Suppressor macrophage treated with lipopolysaccharide for 1 hour (primary cell): Measurements from ENCODE around the gene WDFY3.

Experiments used
- DNase-seq, 3 donors: peaks; one replicate each; pipeline ENCODE4 v3.0.0-alpha.2; 2020 to 2022

WDFY3 gene

DNA sequence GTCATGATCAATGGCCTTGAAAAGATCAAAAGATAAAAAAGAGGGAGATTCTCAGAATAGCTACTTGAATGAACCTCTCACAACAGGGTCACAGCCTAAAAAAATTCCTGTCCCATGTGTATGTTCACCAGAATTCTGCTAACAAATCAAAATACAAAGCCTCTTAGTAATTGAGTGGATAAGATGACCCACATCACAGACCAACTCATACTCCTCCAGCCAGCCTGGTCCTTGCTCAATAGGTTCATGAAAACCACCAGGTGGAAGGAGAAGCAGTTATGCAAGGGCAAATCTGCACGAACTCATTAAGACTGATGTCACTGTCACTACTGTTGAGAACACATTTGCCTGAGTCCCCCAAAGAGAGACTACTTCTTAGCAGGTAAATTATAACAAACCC, 21.5 kb downstream of the WDFY3 start:
- peak; percentile 28 to 44 (median 35) for DNase-seq

DNA sequence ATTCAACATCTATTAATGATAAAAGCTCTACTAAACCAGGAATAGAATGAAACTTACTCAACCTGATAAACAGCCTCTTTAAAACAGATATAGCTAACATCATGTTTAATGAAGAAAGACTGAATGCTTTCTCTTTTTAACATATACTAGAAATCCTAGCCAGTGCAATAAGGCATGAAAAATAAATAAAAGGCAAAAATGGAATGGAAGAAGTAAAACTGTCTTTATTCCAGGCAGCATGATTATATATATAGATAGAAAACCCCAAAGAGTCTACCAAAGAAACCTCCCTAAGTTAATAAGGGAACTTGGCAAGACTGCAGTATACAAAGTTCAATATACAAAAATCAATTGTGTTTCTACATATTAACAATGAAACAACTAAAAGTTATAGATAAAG, 25.5 kb downstream of the WDFY3 start:
- no peak for DNase-seq

DNA sequence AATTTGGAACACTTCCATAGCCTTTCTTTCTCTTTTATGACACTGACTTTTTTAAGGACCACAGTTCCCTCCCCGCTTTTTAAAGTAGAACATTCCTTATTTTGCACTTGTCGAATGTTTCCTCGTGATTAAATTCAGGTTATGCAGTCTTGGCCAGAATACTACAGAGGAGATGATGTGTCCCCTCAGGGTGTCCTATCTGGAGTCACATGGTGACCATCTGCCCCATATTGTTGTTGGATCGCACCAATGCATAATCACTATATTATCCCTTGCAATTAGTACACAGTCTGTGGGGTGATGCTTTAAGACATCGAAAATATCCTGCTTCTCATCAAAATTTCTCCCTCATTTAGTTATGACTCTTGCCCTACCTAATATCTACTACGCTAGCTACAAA, 27.4 kb downstream of the WDFY3 start:
- DNase-seq = no peak

DNA sequence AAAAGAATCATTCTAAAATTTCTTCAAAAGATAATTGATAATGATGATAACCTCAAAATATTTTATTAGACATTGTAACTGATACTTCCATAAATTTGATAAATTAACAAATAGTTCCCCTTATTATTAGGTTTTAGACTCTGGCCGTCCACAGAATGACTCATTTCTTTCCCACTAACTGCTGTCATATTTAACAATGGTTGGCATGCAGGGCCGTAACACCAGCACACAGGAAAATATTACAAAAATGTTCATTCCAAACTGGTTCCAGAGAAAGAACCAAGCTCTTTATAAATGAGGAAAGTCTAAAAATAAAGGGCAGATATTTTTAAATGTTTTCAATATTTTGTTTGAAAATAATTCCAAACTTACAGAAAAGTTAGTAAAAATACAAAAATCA, 28.2 kb downstream of the WDFY3 start:
- DNase-seq = peak; percentile 19 to 57 (median 47)

DNA sequence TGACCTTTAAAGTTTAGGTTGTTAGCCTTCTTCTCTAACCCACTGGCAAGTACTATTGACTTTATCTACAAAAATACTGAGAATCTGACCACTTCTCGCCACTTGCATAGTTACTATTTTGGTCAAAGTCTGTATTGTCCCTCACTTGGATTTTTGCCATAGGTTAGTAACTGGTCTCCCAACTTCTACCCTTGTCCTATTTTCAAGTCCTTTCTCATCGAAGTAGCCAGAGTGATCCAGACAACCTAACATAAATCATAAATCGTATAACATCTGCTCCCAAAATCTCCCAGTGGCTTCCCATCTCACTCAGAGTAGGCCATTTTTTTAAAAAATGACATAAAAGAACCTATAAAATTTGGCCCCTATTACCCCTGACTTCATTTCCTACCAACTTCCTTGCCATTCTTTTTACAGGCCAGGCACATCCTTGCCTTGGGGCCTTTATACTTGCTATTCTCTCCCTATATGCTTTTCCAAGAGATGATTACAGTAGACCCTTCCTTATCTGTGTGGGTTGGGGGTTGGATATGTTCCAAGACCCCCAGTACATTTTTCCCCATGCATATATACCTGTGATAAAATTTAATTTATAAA, 29.0 kb downstream of the WDFY3 start:
- no peak for DNase-seq

DNA sequence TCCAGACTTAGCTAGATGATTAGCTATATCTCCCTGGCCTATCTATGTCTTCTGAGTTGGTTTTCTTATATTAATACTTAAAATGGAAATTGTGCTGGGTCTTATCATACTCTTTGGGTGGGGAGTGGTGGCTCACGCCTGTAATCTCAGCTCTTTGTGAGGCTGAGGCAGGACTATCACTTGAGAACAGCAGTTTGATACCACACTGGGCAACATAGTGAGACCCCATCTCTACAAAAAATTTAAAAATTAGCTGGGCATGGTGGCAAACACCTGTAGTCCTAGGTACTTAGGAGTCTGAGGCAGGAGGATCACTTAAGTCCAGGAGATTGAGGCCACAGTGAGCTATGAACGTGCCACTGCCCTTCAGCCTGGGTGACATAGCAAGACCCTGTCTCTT, 30.4 kb downstream of the WDFY3 start:
- no peak for DNase-seq

DNA sequence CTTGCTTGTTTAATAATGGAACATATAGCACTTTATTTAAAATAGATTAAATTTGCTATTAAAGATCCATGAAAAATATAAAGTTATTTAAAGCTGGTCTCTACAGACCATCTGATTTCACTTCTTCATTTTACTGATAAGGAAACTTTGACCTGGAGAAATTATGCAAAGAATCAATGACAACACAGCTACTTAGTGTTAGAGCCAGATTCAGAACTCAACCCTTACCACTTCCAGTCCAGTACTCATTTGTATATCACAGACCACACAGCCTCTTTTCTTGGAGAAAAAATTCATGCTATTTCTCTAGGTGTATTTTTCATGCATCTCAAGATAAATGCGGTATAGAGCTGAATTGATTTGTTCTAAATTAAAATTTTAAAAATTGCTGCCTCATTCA, 34.0 kb downstream of the WDFY3 start:
- DNase-seq = peak in 1 of 3 donors; percentile 22

DNA sequence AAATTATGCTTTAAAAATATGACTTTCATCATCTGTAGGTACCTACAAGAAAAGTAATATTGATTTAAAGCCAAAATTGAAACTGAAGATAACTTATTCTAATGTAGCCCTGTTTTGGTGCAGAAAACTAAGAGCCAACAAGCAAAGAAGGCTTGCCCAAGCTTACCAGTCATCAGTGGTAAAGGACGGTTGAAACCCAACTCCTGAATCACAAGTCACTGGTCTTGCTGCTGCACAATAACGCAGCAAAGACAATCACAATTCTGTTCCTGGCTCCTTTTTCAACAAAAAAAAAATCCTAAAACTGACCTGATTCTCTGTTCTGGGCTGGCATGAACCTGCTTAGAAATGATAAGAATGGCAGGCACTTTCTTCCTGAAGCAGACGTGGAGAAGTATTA, 34.5 kb downstream of the WDFY3 start:
- DNase-seq = no peak

DNA sequence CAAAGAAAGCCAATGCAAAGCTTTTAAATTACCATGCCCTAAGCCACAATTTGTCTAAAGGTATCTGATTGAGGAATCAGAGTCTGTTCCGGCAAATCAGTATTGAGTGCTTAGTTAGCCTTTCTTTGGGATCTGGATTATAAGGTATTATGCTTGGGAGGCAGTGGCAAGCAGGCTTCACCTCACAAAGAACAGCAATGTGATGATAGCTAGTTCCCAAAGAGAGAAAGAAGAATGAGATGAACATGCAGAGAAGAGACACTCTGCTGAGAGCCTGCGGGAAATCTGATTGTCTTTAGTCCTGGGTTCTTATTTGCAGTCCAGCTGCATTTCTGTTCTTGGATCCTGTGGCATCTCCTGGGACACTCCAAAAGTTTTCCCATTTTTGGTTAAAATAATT, 35.2 kb downstream of the WDFY3 start:
- DNase-seq = no peak

DNA sequence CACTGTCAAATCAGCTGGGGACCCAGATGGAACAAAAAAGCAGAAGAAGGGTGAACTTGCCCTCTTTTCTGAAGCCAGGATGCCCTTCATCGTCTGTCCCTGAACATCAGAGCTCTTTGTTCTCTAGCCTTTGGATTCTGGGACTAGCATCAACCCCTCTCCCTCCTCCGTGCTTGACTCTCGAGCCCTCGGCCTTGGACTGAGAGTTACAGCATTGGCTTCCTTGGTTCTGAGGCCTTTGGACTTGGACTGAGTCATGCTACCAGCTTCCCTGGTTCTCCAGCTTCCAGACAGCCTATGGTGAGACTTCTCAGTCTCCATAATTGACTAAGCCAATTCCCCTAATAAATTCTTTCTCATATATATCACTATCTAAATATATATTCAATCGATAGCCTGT, 38.4 kb downstream of the WDFY3 start:
- no peak for DNase-seq

DNA sequence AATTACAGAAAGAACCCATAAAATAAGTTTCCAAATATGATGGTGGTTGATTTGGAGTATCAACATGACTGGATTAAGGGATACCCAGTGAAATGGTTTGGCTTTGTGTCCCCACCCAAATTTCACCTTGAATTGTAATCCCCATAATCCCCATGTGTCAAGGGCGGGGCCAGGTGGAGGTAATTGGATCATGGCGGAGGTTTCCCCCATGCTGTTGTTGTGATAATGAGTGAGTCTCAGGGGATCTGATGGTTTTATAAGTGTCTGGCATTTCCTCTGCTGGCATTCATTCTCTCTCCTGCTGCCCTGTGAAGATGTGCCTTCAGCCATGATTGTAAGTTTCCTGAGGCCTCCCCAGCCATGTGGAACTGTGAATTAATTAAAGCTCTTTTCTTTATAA, 39.1 kb downstream of the WDFY3 start:
- no peak for DNase-seq

DNA sequence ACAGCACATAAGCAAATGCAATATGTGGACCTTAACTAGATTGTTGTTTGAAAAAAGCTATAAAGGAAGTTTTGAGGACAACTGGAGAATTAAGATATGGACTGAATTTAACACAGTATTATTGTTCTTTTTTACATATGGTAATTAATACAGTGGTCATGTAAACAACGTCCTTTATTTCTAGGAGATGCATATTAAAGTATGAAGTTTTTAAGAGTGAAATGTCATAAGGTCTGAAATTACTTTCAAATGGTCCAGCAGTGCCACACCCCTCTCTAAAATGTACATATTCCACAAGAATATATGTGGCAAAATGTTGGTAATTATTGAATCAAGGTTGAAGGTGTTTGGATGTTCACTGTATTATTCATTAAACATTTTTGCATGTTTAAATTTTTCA, 40.9 kb downstream of the WDFY3 start:
- no peak for DNase-seq

DNA sequence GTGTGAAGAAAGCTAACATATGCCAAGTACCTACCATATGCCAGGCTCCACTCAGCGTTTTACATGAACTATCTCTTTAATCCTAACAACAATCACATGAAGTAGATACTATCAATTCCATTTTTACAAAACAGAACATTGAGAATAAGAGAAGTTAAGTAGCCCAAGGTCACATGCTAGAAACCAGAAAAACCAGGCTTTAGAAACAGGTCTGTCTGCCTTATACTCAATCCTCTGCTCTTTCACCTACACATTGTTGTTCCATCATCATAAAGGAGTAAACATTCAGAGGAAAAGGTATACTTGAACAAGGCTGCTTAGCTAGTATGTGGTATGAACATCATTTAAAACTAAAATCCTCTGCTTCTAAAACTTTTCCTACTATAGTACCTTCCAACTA, 42.1 kb downstream of the WDFY3 start:
- DNase-seq = no peak

DNA sequence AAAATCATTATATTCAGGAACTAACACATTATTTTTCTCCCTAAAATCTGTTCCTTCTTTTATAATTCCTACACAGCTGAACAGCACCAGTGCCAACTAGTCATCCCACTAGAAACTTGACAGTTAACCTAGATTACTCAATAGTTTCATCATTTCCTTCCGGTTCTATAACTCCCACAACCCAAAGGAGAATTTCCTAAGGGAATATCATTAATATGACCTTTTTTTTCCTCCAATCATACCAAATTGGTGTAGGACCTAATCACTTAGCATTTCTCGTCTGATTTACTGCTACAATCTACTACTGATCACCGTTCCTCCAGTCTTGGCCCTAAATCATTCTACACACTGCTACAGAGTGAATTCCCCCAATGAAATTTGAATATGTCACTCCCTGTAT, 45.9 kb downstream of the WDFY3 start:
- DNase-seq = peak; percentile 21 to 59 (median 58)

DNA sequence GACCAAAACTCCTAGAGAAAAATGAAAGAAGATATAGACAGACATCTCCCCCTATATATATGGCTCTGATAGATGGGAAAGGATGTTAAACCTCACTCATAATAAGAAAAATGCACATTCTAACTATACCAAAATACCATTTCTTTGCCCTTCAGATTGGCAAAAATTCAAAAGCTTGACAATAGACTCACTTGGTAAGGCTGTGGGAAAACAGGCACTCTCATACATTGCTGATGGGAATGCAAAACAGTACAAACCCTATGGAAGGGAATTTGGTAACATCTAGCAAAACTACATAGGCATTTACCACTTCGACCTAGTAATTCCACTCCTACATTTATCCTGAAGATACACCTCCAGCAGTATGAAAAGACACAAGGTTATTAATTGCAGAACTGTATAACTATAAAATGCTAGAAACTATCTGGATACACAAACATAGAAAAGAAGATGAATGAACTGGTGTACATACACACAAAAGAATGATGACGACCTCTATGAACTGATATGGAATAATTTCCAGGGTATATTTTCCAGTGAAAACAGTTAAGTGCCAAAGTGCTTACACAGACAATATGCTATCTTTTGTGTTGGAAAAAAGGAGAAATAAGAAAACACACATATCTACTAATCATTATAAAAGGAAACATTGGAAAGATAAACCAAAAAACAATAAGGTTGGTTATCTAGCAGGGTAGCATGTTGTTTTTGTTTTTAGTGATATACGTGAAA, 48.5 kb downstream of the WDFY3 start:
- DNase-seq = no peak

DNA sequence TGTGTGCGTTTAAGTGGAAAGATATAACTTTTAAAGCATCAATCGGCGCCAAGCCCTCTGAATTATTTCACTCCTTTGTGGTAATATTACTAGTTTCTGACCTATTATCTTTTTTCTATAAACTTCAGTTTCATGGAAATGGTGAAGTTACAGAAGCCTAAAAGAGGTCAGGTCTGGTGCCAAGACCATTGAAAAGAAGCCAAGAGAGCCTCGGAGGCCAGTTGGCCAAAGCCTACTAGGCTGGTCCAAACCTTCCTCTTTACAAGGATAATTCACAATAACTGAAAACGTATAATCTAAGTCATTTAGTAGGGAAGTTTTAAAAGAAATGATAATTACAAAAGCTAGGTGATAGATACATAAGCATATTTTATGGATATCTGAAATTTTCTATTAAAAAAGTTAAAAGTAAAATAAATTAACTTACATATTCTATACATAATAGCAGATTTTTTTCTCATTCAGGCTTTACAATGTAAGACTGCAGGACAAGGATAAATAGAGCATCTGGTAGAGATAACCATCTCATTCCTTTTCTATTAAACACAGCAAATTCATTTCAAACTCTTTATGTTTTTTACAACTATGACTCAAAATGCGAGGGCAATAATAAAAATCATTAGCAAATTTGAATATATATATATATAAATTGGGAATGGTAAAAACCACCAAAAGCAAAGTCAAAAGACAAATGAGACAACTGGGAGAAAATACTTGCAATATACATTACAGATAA, 49.2 kb downstream of the WDFY3 start:
- no peak for DNase-seq

DNA sequence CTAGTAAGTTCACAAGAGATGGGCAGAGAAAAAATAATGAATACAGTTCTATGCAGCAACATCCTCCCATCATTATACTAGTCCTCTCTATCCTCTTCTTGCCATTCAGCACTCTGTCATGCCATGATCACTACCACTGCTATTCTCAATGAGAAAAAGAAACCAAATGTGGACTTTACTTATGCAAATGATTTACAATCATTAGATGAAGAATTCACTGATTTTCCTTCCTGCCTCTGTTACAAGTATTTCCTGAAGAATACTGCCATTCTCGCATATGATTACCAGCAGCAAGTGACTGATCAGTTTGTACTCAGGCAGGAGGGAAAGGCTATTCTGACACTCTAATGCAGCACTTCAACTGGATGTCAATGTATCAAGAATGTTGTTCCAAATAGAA, 50.3 kb downstream of the WDFY3 start:
- DNase-seq = peak in 2 of 3 donors; percentile 19 to 75

DNA sequence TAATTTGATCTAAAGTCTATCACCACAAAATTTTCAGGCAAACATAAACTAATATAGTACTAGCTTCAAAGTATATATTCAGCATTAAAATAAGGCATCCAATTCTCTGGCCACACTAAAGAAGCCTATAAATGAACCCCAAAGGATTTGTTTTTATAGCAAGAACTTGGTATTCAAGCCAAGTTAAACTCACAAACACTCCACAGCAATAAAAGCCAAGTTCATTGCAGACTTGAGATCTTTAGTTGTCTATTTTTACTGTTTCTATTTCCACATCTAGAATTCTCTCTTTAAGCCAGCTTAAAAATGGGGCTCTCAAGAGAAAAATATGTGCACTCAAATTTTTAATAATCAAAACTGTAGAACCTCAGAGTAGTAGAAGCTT, 51.1 kb downstream of the WDFY3 start:
- DNase-seq = no peak

DNA sequence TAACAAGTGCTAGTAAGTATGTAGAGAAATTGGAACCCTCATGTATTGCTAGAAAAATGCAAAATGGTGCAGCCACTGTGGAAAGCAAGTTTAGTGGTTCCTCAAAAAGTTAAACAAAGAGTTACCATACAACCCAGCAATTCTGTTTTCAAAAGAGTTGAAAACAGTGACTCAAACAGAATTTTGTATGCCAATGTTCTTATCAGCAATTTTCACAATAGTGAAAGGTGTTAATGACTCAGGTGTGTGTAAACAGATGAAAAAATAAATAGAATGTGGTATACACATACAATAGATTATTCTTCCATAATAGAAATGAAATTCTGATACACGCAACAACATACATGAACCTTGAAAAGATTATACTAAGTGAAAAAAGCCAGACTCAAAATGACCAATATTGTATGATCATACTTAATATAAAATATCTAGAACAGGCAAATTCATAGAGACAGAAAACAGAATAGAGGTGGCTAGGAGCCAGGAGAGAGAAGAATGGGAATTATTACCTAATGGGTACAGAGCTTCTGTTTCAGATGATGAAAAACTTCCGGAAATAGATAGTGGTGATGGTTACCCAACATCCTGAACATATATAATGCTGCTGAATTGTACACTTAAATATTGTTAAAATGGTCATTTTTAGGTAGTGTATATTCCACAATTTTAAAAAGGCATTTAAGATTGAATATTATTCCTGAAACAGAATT, 51.6 kb downstream of the WDFY3 start:
- peak in 2 of 3 donors; percentile 6 to 19 for DNase-seq

DNA sequence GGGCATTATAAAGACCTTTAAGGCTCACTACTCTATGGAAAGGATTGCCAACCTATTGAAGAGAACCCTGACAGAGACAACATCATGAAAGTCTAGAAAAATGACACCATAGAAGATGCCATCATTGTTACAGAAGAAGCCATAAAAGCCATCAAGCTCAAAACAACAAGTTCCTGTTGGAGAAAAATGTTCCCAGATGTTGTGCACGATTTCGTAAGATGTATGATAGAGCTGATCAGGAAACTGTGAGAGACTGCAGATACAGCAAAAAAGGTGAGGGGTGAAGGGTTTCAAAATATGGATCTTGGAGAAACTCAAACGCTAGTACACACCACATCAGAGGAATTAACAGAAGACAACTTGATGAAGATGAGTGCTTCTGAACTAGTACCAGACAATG, 53.3 kb downstream of the WDFY3 start:
- no peak for DNase-seq

DNA sequence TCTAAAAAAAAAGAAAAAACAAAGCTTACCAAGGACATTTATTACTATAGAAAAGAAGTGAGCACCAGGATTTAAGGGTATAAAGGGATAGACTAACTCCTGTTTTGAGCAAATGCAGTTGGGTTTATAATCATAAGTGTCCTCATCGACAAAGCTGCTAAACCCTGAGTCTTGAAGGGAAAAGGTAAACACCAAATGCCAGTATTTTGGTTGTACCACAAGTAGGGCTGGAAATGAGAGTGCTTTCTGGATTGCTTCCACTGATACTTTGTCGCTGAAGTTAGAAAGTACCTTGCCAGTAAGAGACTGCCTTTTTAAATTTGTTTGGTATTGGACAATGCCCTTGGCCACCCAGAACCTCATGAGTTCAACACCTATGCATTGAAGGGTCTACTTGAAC, 53.7 kb downstream of the WDFY3 start:
- no peak for DNase-seq

DNA sequence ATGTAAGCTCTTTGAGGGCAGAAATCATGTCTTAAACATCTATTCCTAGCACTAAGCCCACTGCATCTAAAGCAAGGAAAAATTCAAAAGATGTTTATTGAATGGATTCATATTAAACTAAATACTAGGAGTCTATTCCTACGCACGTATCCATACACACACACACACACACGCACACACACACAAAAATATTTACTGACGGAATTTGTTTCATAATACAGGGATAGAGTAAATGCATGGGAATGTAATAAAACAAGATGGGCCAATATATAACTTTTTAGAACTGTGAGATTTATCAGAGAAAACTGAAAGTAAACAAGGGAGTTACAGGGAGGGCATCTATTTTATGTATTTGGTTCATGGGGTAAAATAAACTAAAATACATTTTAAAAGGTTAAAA, 57.6 kb downstream of the WDFY3 start:
- no peak for DNase-seq

DNA sequence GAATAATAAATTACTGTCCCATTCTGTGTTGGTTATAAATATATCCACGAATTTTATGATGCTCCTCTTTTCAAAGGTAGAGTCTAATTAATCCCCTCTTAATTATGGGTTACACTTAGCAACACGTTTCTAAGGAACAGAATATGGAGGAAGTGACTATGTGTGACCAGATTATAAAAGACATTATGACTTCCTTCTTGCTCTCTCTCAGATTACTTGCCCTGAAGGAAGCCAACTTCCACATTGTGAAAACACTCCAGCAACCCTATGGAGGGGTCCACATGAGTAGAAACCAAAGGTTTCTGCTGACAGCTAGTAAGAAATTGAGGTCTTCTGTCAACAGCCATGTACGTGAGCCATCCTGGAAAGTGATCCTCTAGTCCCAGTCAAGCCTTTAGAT, 59.3 kb downstream of the WDFY3 start:
- DNase-seq = peak in 2 of 3 donors; percentile 6 to 30

DNA sequence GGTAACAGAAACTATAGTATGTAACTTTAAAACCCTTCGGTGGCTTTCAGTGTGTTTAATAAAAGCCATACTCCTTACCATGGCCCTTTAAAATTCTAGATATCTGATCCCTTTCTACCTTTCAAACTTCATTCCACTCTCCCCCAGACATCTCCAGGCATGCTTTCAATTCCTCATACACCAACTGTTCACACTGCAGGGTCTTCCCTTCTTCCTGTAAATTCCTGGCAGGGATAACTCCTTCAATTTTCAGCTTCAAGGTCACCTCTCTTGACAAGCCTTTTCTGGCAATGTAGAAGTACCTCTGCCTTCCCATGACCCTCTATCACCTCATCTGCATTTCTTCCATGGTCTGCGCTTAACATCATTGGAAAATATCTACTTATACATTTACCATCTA, 60.8 kb downstream of the WDFY3 start:
- DNase-seq = no peak
